ENCODE measurements around the gene NADK.
"Not testable (repeated sequence)": the region's sequence is repeated elsewhere in the genome, so short reads cannot be mapped to it uniquely, and the experiment has no call there.

The NADK gene

DNA sequence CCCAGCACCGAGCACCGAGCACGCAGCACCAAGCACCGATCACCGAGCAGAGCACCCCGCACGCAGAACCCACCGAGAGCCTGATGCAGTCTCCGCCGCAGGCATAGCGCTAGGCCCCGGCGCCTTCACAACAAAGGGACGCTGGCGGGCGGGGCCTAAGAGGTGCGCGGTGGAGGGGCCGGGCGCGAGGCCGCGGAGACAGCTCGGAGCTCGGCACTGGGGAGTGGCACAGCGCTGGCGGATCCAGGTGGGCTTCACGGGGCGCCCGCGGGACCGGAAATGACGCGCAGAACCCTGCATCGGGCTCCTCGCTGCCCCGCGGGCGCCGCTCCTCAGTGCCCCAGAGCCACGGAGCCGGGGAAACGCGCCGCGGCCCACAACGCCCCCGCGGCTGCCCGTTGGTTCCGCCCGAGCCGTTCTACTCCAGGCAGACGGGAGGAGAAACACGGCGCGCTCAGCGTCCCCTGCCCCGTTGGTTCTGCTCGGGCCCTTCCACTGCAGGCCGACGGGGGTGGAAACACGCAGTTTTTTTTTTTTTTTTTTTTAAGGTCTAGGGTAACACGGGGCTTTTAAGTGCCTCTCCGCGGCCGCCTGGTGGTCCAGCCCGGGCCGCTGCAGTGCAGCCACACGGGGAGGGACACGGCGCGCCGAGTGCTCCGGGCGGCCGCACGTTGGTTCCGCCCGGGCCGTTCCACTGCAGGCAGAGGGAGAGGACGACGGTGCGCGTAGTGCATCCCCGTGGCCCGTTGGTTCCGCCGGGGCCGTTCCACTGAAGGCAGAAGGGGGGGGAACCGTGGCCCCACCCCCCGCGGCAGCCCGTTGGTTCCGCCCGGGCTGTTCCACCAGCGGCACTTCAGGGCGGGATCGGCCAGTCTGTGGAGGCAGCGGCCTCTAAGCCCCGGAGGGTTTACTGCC is 32.4 kb downstream of the NADK start:
- peak; percentile 87 for DNase-seq

DNA sequence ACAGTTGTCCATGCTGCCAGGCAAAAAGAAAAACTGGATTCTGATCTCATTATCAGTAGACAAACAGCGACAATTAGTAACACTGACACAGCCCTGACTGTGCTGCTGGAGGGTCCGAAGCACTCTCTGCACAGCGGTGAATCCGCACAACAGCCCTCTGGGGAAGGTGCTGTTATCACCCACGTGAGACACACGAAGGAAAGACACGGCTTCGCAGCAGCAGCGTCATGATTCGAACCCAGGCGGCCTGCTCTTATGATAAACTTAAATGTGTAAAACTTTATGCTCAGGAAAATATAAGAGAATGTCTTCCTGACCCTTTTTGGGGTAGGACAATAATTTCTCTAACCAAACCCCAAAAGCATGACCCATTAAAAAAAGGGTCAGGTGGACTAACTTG is 35.7 kb downstream of the NADK start:
- DNase-seq, result not testable (repeated sequence)

- not testable (repeated sequence) for DNase-seq
Observed at GRCh38 chr1:1741013-1741412, 37.3 kb downstream of the NADK start.

DNA sequence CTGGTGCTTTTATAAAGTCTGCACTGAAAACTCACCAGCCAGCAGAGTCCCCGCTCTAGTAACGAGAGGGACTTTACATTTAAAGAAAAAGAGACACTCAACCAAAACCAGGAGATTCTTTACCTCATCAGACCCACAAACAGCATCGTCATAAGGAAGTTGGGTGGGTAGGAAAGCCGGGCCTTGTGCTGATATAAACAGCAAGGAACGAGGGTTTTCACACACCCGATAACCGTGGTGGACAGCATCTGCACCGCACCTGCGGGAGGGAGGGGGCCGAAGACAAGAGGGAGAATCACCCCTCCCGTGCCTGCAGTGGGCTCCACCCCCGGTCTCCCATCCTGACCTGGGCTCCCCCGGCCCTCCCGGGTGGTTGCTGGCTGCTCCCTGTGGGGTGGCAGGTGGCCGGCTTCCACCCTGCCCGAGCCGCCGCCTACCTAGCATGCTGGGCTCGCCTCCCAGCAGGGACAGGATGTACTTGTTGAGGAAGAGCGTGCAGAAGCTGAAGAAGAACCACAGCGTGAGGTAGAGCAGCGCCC is 39.4 kb downstream of the NADK start:
- DNase-seq, result not testable (repeated sequence)

- not testable (repeated sequence) for DNase-seq
Observed at GRCh38 chr1:1737675-1738590, 40.3 kb downstream of the NADK start.

DNA sequence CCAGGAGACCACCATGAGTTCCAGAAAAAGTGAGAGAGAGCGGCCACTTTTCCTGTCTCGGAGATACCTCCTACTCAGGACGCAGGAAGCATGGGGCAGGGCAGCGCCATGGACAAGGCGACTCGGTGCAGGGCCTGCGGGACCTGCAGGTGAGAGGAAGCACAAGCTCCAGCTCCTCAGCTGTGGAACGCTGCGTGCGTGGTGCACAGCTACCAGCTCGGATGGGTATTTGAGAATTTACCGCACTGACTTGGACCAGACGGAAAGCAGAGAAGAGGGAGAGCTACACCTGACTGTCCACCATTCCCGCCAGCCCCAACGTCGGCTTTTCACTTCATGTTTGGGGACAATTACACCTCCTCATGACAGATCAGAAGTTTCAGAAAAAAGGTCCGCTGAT is 45.9 kb downstream of the NADK start:
- DNase-seq, result no peak

DNA sequence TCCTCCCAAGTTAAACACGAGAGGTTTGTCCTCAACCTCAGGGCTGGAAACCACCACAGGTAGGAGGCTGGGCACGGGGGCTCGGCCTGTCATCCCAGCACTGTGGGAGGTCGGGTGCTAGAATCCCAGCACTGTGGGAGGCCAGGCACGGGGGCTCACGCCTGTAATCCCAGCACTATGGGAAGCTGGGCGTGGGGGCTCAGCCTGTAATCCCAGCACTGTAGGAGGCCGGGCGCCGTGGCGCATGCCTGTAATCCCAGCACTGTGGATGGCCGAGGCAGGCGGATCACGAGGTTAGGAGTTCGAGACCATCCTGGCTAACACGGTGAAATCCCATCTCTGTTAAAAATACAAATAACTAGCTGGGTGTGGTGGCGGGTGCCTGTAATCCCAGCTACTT is 47.4 kb downstream of the NADK start:
- DNase-seq, result no peak

GRCh38 chr1:1730230-1730629 is 48.0 kb downstream of the NADK start:
- DNase-seq, result not testable (repeated sequence)

DNA sequence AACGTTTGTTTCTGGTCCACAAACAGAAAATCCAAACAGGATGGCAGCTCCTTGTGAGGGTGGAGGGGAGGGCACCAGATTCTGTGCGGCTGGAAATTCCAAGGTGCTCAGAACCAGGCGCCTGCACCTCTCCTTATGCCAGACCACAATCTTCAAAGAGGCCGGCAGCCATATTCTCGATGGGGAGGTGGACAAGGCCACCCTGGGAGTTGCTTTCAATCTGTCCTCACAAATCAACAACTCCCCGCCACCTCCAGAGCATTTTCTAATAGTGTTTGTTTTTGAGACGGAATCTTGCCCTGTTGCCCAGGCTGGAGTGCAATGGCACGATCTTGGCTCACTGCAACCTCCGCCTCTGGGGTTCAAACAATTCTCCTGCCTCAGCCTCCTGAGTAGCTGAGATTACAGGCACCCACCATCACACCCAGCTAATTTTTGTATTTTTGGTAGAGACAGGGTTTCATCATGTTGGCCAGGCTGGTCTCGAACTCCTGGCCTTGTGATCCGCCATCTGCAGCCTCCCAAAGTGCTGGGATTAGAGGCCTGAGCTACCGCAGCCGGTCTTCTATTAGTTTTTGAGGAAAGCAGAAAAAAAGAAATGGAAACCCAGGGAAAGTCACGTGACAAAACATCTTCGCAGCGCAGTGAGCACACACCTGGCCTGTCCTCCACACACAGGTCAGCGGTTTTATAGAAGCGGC is 49.0 kb downstream of the NADK start:
- DNase-seq, result not testable (repeated sequence)

DNA sequence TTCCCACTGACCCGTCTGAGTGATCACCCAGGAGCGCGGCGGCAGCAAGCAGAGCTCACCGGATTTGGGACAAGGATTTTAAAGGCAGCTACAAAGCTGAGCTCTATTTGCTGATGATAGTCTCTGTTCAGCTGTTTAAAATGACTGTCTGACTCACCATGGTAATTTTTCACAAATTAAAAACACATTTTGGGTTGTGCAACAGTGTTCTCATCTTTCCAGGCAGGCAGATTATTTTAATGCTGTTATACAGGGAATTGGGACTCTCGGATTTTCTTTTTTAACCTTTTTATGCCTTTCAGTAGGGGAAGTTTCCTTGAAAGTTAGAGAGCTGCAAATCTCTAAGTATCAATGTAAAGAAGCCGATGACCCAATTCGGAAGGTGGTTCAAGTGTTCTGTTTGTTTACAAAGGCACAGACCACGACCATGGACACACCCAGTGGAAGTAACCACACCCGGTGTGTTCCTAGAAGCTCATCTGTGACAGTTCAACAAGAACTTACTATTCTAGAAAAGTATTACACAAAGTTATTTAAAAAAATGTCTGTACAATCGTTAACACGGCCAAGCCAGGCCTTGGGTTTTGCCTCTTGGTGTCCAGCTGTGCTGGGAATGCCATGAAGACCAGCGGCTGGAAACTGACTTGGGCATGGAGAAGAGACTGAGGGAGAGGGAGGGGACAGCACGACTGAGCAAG is 49.8 kb downstream of the NADK start:
- not testable (repeated sequence) for DNase-seq

DNA sequence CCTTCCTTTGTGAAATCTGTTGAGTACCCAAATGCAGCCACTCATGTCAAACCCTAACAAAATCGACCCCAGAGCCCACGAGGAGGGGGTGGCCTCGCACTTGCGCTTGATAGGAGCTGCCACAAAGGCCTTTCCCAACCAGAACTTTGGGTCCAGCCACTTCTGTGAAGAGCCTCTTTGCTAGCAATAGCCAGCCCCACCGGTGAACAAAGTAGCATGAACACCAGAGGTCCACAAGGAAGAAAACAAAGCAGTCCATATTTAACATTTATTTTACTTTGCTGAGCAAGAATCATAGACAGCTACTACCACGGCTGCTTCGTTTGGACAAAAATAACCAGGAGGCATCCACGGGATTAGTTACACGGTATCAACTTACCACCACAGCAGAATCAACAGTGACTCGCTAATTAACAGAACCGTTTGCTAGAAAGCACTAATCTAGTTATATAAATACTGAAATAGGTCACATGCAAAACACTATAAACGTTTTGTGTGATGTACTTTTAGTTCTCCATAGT is 51.1 kb downstream of the NADK start:
- DNase-seq, result not testable (repeated sequence)

- not testable (repeated sequence) for DNase-seq
Observed at GRCh38 chr1:1726088-1726487, 52.2 kb downstream of the NADK start.

DNA sequence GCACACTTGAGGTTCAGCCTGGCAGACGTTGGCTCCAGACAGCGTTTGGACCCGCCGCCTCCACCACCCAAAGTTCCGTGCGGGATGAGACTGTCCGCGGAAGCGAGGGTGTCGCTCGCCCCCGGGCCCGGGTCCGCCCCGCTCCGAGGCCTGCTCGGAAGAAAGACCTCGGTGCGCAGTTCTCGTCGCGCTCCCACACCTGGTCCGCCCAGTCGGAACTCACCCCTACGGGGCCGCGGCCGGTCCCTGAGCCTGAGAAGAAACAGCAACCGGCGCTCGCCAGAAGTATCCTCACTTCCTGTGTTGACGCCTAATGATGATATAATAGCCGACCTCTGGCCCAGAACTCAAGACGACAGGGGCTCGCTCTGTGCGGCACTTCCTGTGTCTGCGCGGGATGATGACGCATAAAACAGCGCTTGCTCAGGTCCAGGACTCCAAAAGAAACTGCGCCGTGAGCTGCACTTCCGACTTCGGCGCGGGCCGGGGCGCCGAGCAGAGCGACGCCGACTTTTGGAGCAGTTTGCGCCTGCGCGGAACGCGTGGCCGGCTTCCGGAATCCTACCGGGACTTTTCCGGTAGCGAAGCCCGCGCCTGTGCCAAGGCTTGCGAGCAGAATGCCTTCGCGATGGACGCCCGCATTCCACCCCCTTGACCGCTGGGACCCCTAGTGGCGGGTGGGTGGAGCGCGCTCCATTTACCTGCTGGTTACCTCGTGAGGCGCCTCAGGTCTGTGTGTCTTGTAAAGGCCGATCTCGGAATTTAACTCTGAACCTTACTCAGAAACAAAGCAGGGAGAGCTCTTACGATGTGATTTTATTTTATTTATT is 54.0 kb downstream of the NADK start, which contains the start of gene CDK11A:
Gene CDK11A, minus strand, starts transcription at position 323 of the 830 bp plus-strand sequence. CDS start 1,539 bp downstream, outside the sequence.
- peak; percentile 99 for DNase-seq

- no peak for DNase-seq
Observed at GRCh38 chr1:1721201-1721600, 57.1 kb downstream of the NADK start.

DNA sequence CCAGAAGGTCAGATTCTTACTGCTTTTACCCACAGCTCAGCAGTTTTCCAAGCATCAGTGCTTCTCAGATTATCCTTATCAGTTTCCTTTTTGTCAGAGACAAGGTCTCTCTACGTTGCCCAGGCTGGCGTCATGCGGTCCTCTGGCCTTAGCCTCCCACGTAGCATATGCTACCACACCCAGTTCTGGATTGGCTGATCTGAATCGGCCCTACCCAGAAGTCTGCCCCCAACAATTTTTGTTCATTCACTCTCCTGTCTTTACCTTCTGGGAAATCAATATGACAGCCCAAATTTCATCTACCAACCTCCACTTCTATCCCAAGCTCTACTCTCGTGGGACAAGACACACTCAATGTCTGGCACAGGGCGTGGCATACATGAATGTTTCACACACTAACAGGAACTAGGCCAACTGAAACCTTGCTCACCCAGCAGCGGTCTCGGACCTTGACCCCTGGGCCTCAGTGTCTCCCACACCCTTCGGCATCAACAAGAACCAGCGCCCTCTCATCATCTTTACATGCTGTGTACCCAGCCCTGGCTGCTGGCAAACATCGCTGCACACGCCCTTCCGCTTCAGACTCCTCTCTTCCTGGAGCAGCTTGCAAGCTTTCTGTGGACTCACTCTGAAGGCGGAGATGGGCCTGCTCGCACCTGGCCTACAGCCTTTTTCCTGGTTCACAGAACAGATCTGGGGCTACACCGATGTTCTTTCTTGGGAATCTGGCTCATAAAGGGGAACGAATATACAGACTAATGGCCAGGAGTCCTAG is 63.0 kb downstream of the NADK start:
- DNase-seq, result not testable (repeated sequence)

GRCh38 chr1:1707897-1708296 is 70.4 kb downstream of the NADK start:
- DNase-seq, result not testable (repeated sequence)

- not testable (repeated sequence) for DNase-seq
Observed at GRCh38 chr1:1707241-1707640, 71.0 kb downstream of the NADK start.

GRCh38 chr1:1705623-1706022 is 72.6 kb downstream of the NADK start:
- DNase-seq, result not testable (repeated sequence)

DNA sequence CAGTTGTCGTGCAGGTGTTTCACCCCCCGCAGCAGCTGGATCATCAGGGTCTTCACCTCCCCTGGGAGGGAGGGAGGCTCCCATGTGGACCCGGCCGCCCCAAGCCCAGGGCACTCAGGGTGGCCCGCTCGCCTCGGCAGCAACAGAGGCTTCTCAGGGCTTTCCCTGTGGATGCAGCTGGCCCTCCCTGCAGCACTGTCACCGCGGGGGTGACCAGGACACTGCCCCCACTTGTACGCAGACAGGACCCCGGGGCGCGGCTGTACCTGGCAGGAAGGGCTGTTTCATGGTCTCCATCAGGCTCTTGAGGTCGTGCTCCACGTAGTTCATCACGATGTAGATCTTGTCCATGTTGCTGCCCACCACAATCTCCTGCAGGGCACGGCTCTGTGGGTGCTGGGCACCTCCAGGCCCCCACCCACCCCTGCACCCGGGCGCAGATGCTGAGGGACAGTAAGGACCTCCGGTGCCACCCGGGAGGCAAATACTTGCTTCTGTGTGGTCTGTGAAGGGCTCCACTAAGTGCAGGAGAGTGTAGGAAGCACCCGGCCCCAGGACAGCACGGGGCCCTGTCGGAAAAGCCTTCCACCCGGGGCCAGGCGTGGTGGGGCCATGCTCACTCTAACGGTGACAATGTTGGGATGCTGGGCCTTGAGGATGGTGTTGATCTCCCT is 73.8 kb downstream of the NADK start:
- not testable (repeated sequence) for DNase-seq
